ENCODE results near the gene EVA1B. TPM values are rescaled to one million over a fixed set of nuclear protein-coding genes. Genes with fewer than 3 reads are reported as not detected.

Gene EVA1B
- total RNA-seq, 1 donor from 2014 or later = 1.5 TPM

DNA sequence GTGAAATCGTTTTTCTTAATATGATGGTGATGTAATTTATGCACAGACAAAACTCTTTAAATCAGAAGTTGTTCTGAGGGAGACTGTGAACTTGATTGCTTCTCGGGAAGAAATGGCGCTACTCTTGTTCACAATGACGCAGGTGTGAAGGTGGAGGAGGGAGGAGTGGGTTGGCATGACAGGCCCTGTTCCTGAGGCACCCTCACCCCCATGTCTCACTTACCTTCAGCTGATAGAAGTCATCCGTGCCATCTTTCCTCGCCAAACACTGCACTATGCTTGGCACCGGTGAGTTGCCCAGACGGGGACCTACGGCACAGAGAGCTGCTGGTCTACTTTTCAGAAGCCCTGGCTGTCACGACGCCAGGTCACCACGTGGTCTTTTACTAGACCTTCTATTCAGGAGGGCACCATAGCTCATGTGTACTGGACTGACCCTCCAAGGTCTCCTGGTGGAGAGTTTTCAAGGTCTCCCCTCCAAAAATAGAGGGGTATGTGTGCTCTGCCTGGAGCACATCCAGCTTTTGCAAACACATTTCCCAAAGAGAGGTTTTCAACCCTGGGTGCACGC, 35.2 kb upstream of the EVA1B start:
- TF ChIP-seq, protein P1, sequence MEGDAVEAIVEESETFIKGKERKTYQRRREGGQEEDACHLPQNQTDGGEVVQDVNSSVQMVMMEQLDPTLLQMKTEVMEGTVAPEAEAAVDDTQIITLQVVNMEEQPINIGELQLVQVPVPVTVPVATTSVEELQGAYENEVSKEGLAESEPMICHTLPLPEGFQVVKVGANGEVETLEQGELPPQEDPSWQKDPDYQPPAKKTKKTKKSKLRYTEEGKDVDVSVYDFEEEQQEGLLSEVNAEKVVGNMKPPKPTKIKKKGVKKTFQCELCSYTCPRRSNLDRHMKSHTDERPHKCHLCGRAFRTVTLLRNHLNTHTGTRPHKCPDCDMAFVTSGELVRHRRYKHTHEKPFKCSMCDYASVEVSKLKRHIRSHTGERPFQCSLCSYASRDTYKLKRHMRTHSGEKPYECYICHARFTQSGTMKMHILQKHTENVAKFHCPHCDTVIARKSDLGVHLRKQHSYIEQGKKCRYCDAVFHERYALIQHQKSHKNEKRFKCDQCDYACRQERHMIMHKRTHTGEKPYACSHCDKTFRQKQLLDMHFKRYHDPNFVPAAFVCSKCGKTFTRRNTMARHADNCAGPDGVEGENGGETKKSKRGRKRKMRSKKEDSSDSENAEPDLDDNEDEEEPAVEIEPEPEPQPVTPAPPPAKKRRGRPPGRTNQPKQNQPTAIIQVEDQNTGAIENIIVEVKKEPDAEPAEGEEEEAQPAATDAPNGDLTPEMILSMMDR (IDR thresholded peaks at IDR 0.05; ENCODE audit: partially characterized antibody, unreplicated experiment) = no peak
- peaks cover 33% of the 10 kb centered on the region for H3K4me1 Mint-ChIP-seq (ENCODE audit: low read depth, unreplicated experiment)
- peaks cover 2% of the 10 kb centered on the region for H3K27me3 Mint-ChIP-seq (ENCODE audit: unreplicated experiment)
- no peaks in the 10 kb centered on the region for H3K36me3 Mint-ChIP-seq (ENCODE audit: unreplicated experiment)
- H3K9me3 Mint-ChIP-seq (ENCODE audit: unreplicated experiment) = peaks cover 5% of the 10 kb centered on the region
- peak overlapping the region; percentile 20 for H3K4me3 Mint-ChIP-seq (ENCODE audit: unreplicated experiment)
- no peak overlapping the region for H3K27ac Mint-ChIP-seq (ENCODE audit: unreplicated experiment)
- no peak for DNase-seq

DNA sequence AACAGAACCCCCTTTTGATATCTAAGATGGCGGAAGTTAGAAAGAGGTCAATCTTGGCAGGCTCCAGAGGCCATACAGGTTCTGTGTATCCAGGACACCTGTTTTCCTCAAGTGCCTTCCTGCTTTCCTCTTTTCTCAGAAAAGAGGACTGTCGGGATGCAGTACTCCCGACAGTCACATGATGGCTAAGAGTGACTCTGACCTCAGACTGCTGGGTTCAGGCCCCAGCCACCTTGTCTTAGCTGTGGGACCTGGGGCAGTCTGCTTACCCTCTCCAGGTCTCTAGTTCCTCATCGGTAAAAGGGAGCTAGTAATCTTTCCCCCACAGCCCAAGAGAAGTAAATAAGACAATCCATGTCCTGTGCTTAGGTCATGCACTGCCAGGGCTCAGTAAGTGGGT, 32.4 kb upstream of the EVA1B start:
- DNase-seq = no peak
- no peak overlapping the region for H3K27ac Mint-ChIP-seq (ENCODE audit: unreplicated experiment)
- H3K27me3 Mint-ChIP-seq (ENCODE audit: unreplicated experiment) = peaks cover 8% of the 10 kb centered on the region
- TF ChIP-seq, protein P1 (IDR thresholded peaks at IDR 0.05; ENCODE audit: partially characterized antibody, unreplicated experiment) = no peak
- peaks cover 40% of the 10 kb centered on the region for H3K4me1 Mint-ChIP-seq (ENCODE audit: low read depth, unreplicated experiment)
- no peaks in the 10 kb centered on the region for H3K36me3 Mint-ChIP-seq (ENCODE audit: unreplicated experiment)
- no peak overlapping the region for H3K4me3 Mint-ChIP-seq (ENCODE audit: unreplicated experiment)
- peaks cover 10% of the 10 kb centered on the region for H3K9me3 Mint-ChIP-seq (ENCODE audit: unreplicated experiment)

GRCh38 chr1:36354486-36354885, 31.0 kb upstream of the EVA1B start:
- Mint-ChIP-seq H3K9me3 (ENCODE audit: unreplicated experiment) (peaks cover 9% of the 10 kb centered on the region), H3K36me3 (ENCODE audit: unreplicated experiment) (no peaks in the 10 kb centered on the region), H3K4me3 (ENCODE audit: unreplicated experiment) (peak overlapping the region; percentile 34), H3K27ac (ENCODE audit: unreplicated experiment) (peak overlapping the region; percentile 48), H3K27me3 (ENCODE audit: unreplicated experiment) (peaks cover 8% of the 10 kb centered on the region), H3K4me1 (ENCODE audit: low read depth, unreplicated experiment) (peaks cover 36% of the 10 kb centered on the region)
- TF ChIP-seq, protein P1 (IDR thresholded peaks at IDR 0.05; ENCODE audit: partially characterized antibody, unreplicated experiment) = no peak
- DNase-seq = no peak

- Mint-ChIP-seq H3K27me3 (ENCODE audit: unreplicated experiment) (peaks cover 8% of the 10 kb centered on the region), H3K4me1 (ENCODE audit: low read depth, unreplicated experiment) (peaks cover 35% of the 10 kb centered on the region), H3K27ac (ENCODE audit: unreplicated experiment) (peak overlapping the region; percentile 96), H3K9me3 (ENCODE audit: unreplicated experiment) (peaks cover 10% of the 10 kb centered on the region), H3K36me3 (ENCODE audit: unreplicated experiment) (no peaks in the 10 kb centered on the region), H3K4me3 (ENCODE audit: unreplicated experiment) (no peak overlapping the region)
- TF ChIP-seq, protein P1 (IDR thresholded peaks at IDR 0.05; ENCODE audit: partially characterized antibody, unreplicated experiment) = no peak
- DNase-seq = no peak
These were observed 29.7 kb upstream of the EVA1B start for GRCh38 chr1:36352910-36353878.

Data from glutamatergic neuron (in vitro differentiated cells).